H1 (cell line): ENCODE data around the gene SSMEM1. TPM values are rescaled to one million over a fixed set of nuclear protein-coding genes. Genes with fewer than 3 reads are reported as not detected.

Experiments
- CTCF ChIA-PET: fragments of 300-600 bp; sonication (Branson Sonifier 250); formaldehyde crosslinking; loops from one replicate; lab custom pipeline; 2021; ENCODE audit not compliant: partially characterized antibody; lab: Charles Lee
- POLR2A ChIA-PET: fragments of 300-600 bp; sonication (Branson Sonifier 250); formaldehyde crosslinking; loops from one replicate; lab custom pipeline; 2021; ENCODE audit warnings: inconsistent platforms; ENCODE audit not compliant: partially characterized antibody; lab: Charles Lee
- DNase-seq, 2 experiments: peaks; one replicate each; pipeline versions ENCODE4 v3.0.0 to v3.0.0-alpha.2; 2010 to 2022; ENCODE audit warnings: low spot score in 2 of 2, low read depth in 1 of 2, mixed read lengths in 1 of 2
- FAIRE-seq: peaks from 2 replicates; lab custom pipeline; 2011; peaks lifted over from hg19 to GRCh38; lab: Jason Lieb, UNC
- H2AFZ ChIP-seq: 2 replicates; pipeline ENCODE4 v1.8.1; 2012; ENCODE audit warnings: low read length, inconsistent platforms
- H2AK5ac ChIP-seq: 2 replicates; pipeline ENCODE4 v1.6.1; 2013; ENCODE audit warnings: low read depth, low read length
- H2BK120ac ChIP-seq: replicated peaks from 2 replicates; pipeline ENCODE3; 2013; ENCODE audit warnings: low read depth, low read length, inconsistent platforms
- H2BK12ac ChIP-seq: 2 replicates; pipeline ENCODE4 v1.6.1; 2013; ENCODE audit warnings: low read depth, low read length
- H2BK15ac ChIP-seq: 2 replicates; pipeline ENCODE4 v1.6.1; 2013; ENCODE audit warnings: low read length
- H2BK20ac ChIP-seq: 2 replicates; pipeline ENCODE4 v1.6.1; 2013; ENCODE audit warnings: low read length
- H2BK5ac ChIP-seq: 2 replicates; pipeline ENCODE4 v1.6.1; 2013; ENCODE audit warnings: low read depth, low read length
- H3K14ac ChIP-seq: 2 replicates; pipeline ENCODE4 v1.6.1; 2013; ENCODE audit warnings: inconsistent platforms; ENCODE audit not compliant: insufficient read length
- H3K18ac ChIP-seq: 2 replicates; pipeline ENCODE4 v1.6.1; 2013; ENCODE audit warnings: low read length; ENCODE audit errors: extremely low read depth
- H3K23ac ChIP-seq: 2 replicates; pipeline ENCODE4 v1.6.1; 2013; ENCODE audit warnings: inconsistent platforms; ENCODE audit not compliant: insufficient read length
- H3K23me2 ChIP-seq: 2 replicates; pipeline ENCODE4 v1.6.1; 2013; ENCODE audit warnings: low read depth, low read length
- H3K27ac ChIP-seq: 2 replicates; pipeline ENCODE4 v1.6.1; 2011; ENCODE audit warnings: low read depth, low read length, inconsistent platforms
- H3K27me3 ChIP-seq, 4 experiments: replicated peaks in 1 of 4; 1 replicate in 1 of 4; 2 replicates in 3 of 4; pipeline versions ENCODE4 v1.6.1 to v1.8.1; 2011 to 2013; ENCODE audit warnings: low read length in 3 of 4, mild to moderate bottlenecking in 3 of 4, inconsistent platforms in 2 of 4, mixed read lengths in 2 of 4, moderate library complexity in 1 of 4; ENCODE audit not compliant: control insufficient read depth in 3 of 4, insufficient read depth in 3 of 4; ENCODE audit errors: extremely low read depth in 1 of 4
- H3K36me3 ChIP-seq, 4 experiments: 2 replicates each; pipeline versions ENCODE4 v1.6.1 to v1.8.1; 2011 to 2013; ENCODE audit warnings: mild to moderate bottlenecking in 4 of 4, low read length in 3 of 4, moderate library complexity in 2 of 4, control low read depth in 1 of 4, inconsistent platforms in 1 of 4; ENCODE audit not compliant: insufficient read depth in 4 of 4, control insufficient read depth in 2 of 4
- H3K4ac ChIP-seq: replicated peaks from 2 replicates; pipeline ENCODE3; 2013; ENCODE audit warnings: low read length, low read depth, mixed read lengths, inconsistent platforms; ENCODE audit not compliant: insufficient read length
- H3K4me1 ChIP-seq, 4 experiments: replicated peaks in 1 of 4; 1 replicate in 1 of 4; 2 replicates in 3 of 4; pipeline versions ENCODE4 v1.6.1 to v1.8.1; 2011 to 2013; ENCODE audit warnings: low read length in 3 of 4, inconsistent platforms in 2 of 4, mixed read lengths in 1 of 4; ENCODE audit not compliant: insufficient read depth in 4 of 4, control insufficient read depth in 3 of 4
- H3K4me2 ChIP-seq, 2 experiments: 2 replicates each; pipeline versions ENCODE4 v1.6.1 to v1.8.1; 2011 to 2013; ENCODE audit warnings: low read depth in 2 of 2, low read length in 2 of 2, control low read depth in 1 of 2, inconsistent platforms in 1 of 2, mild to moderate bottlenecking in 1 of 2; ENCODE audit not compliant: insufficient read depth in 1 of 2
- H3K4me3 ChIP-seq, 4 experiments: fragments of 200-600, 300-600 bp in 1 of 4; sonication (generic), shearing (Covaris generic), sonication (Bioruptor Twin) in 1 of 4; 2 replicates each; pipeline versions ENCODE4 v1.5.1 to v1.8.1; 2011 to 2016; ENCODE audit warnings: low read length in 4 of 4, low read depth in 3 of 4, control low read depth in 2 of 4, inconsistent platforms in 2 of 4, mild to moderate bottlenecking in 2 of 4, mixed read lengths in 1 of 4, moderate library complexity in 1 of 4; ENCODE audit not compliant: insufficient read depth in 2 of 4; ENCODE audit errors: extremely low read depth in 1 of 4
- H3K56ac ChIP-seq: replicated peaks from 2 replicates; pipeline ENCODE3; 2013; ENCODE audit warnings: low read depth, mild to moderate bottlenecking, mixed read lengths, low read length, inconsistent platforms; ENCODE audit not compliant: insufficient read length
- H3K79me1 ChIP-seq: 2 replicates; pipeline ENCODE4 v1.6.1; 2013; ENCODE audit warnings: low read depth, low read length, control low read depth
- H3K79me2 ChIP-seq, 2 experiments: 2 replicates each; pipeline versions ENCODE4 v1.6.1 to v1.8.1; 2012 to 2013; ENCODE audit warnings: low read length in 2 of 2, mild to moderate bottlenecking in 2 of 2, inconsistent platforms in 1 of 2; ENCODE audit not compliant: insufficient read depth in 2 of 2, control insufficient read depth in 1 of 2
- H3K9ac ChIP-seq, 4 experiments: replicated peaks in 1 of 4; 1 replicate in 1 of 4; 2 replicates in 3 of 4; pipeline versions ENCODE4 v1.6.1 to v1.8.1; 2011 to 2013; ENCODE audit warnings: low read depth in 3 of 4, low read length in 3 of 4, control low read depth in 2 of 4, mild to moderate bottlenecking in 2 of 4, moderate library complexity in 2 of 4, inconsistent platforms in 1 of 4; ENCODE audit errors: extremely low read depth in 1 of 4
- H3K9me3 ChIP-seq, 2 experiments: 2 replicates each; pipeline versions ENCODE4 v1.6.1 to v1.8.1; 2012 to 2013; ENCODE audit warnings: mild to moderate bottlenecking in 2 of 2, moderate library complexity in 2 of 2, control low read depth in 1 of 2, inconsistent platforms in 1 of 2, low read depth in 1 of 2, low read length in 1 of 2, mixed read lengths in 1 of 2; ENCODE audit not compliant: insufficient read depth in 2 of 2
- H4K20me1 ChIP-seq, 2 experiments: replicated peaks in 1 of 2; 2 replicates each; pipeline versions ENCODE3 to v1.8.1; 2011 to 2013; ENCODE audit warnings: inconsistent platforms in 2 of 2, low read length in 2 of 2, mild to moderate bottlenecking in 1 of 2; ENCODE audit not compliant: insufficient read depth in 2 of 2, control insufficient read depth in 1 of 2
- H4K5ac ChIP-seq: 2 replicates; pipeline ENCODE4 v1.6.1; 2013; ENCODE audit warnings: low read length, low read depth, mixed read lengths, inconsistent platforms; ENCODE audit not compliant: insufficient read length
- H4K8ac ChIP-seq: 2 replicates; pipeline ENCODE4 v1.8.0; 2013; ENCODE audit warnings: mild to moderate bottlenecking, moderate library complexity, low read length, inconsistent platforms; ENCODE audit not compliant: insufficient read depth; ENCODE audit errors: extremely low read depth
- H4K91ac ChIP-seq: replicated peaks from 2 replicates; pipeline ENCODE3; 2013; ENCODE audit warnings: low read length, mixed read lengths, inconsistent platforms; ENCODE audit not compliant: insufficient read length
- BACH1 ChIP-seq: IDR thresholded peaks from 2 replicates; pipeline ENCODE4 v1.6.1; 2012; ENCODE audit warnings: low read length, improper control_type of control experiment
- CBX8 ChIP-seq: fragments of 300-800, 300-1000 bp; sonication (generic); IDR thresholded peaks from 2 replicates; pipeline ENCODE4 v1.7.1; 2016; ENCODE audit warnings: low read depth, low read length, borderline replicate concordance
- GTF2F1 ChIP-seq: IDR thresholded peaks from 2 replicates; pipeline ENCODE4 v1.6.1; 2012; ENCODE audit warnings: low read depth, low read length, improper control_type of control experiment, borderline replicate concordance
- HDAC6 ChIP-seq: IDR thresholded peaks from one replicate; pipeline ENCODE4 v1.7.1; 2012; ENCODE audit warnings: low read depth, mild to moderate bottlenecking, inconsistent platforms, low read length, moderate library complexity
- KDM1A ChIP-seq: fragments of 200-600, 300-600 bp; sonication (generic); IDR thresholded peaks from 2 replicates; pipeline ENCODE4 v1.7.1; 2016; ENCODE audit warnings: mild to moderate bottlenecking, low read length, borderline replicate concordance
- KDM5A ChIP-seq: fragments of 200-600 bp; IDR thresholded peaks from 2 replicates; pipeline ENCODE4 v1.7.1; 2012; ENCODE audit warnings: mild to moderate bottlenecking, low read length, inconsistent platforms, mixed read lengths
- POLR2A ChIP-seq, 2 experiments: IDR thresholded peaks; 1 replicate in 1 of 2; 2 replicates in 1 of 2; pipeline ENCODE4 v1.6.1; 2011; ENCODE audit warnings: low read depth in 2 of 2, low read length in 2 of 2, mild to moderate bottlenecking in 2 of 2; ENCODE audit errors: control extremely low read depth in 1 of 2
- SIX5 ChIP-seq: IDR thresholded peaks from 2 replicates; pipeline ENCODE4 v1.6.1; 2011; ENCODE audit warnings: mild to moderate bottlenecking, low read depth, low read length
- SP1 ChIP-seq: IDR thresholded peaks from 2 replicates; pipeline ENCODE4 v1.6.1; 2011; ENCODE audit warnings: low read depth, low read length
- SP2 ChIP-seq: IDR thresholded peaks from 2 replicates; pipeline ENCODE4 v1.6.1; 2012; ENCODE audit warnings: mild to moderate bottlenecking, low read length, inconsistent platforms
- SP4 ChIP-seq: IDR thresholded peaks from 2 replicates; pipeline ENCODE4 v1.6.1; 2012; ENCODE audit warnings: low read length, inconsistent platforms
- SUZ12 ChIP-seq: fragments of 200-600 bp; sonication (generic); IDR thresholded peaks from 2 replicates; pipeline ENCODE4 v1.6.1; 2012; ENCODE audit warnings: mild to moderate bottlenecking, inconsistent platforms, low read length, moderate library complexity, mixed read lengths
- TAF7 ChIP-seq: optimal IDR thresholded peaks from 2 replicates; pipeline ENCODE3; 2011; ENCODE audit warnings: low read depth, mild to moderate bottlenecking, inconsistent platforms, low read length, moderate library complexity, borderline replicate concordance
- USF2 ChIP-seq: IDR thresholded peaks from 2 replicates; pipeline ENCODE4 v1.6.1; 2011; ENCODE audit warnings: low read length, improper control_type of control experiment
- WGBS, 2 experiments: shearing (Covaris generic) in 1 of 2; methylation state at CpG; one replicate each; pipeline versions ENCODE4 v1.1.6 to v1.1.7; 2013 to 2015; ENCODE audit warnings: low lambda C conversion rate in 2 of 2, mixed read lengths in 2 of 2, inconsistent platforms in 1 of 2, low coverage in 1 of 2, missing lambda C conversion rate in 1 of 2; ENCODE audit not compliant: insufficient replicate concordance in 2 of 2, insufficient coverage in 1 of 2, insufficient read length in 1 of 2; ENCODE audit errors: extremely low coverage in 1 of 2, missing lambda C conversion rate in 1 of 2; 5-methylcytosine and 5-hydroxymethylcytosine counted together
- polyA plus RNA-seq, 7 experiments: library from polyadenylated mRNA; depleted of rRNA in 3 of 7; stranded (reverse) in 5 of 7; unstranded in 2 of 7; fragments of >200 nt in 5 of 7; fragments of 200-250 nt in 2 of 7; gene quantifications; 1 replicate in 5 of 7; 2 replicates in 1 of 7; 4 replicates in 1 of 7; pipeline versions ENCODE4 v1.2.1 to v1.2.3, GENCODE V29; 2011 to 2013; ENCODE audit warnings: missing spikeins in 2 of 7, mixed read lengths in 2 of 7
- total RNA-seq: library from RNA; stranded (reverse); fragmentation: NEBNext Ultra II Directional; extraction: Animal tissue kit (Norgen Biotek cat#: 25700); gene quantifications from 2 replicates; pipeline ENCODE4 v1.2.1, GENCODE V29; 2021

SSMEM1 gene
- total and polyA plus RNA-seq, 2 of the 8 experiments (the other 6 are each of a cell fraction or from before 2014, with no cell fraction given): not detected

DNA sequence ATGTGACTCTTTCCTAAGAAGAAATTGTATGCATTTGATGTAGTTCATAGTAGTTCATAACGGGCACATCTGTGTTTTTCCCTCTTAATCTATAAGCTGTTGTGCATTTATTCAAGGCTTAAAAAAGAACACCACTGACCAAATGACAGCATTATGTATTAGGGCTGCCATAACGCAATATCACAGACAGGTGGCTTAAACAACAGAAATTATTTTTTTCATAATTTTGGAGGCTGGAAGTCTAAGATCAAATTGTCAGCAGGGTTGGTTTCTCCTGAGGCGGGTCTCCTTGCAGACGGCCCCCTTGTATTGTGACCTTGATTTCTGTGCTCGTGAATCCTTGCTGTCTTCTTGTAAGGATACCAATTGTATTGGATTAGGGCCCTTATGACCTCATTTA lies 627 bp upstream of the SSMEM1 start:
- no peak overlapping the region for H3K23ac ChIP-seq
- no peaks in the 10 kb centered on the region for H4K20me1 ChIP-seq
- H3K9ac ChIP-seq: no peak overlapping the region
- H4K91ac ChIP-seq: no peak overlapping the region
- H3K4me1 ChIP-seq: no peaks in the 10 kb centered on the region
- H2BK12ac ChIP-seq: no peak overlapping the region
- no peak overlapping the region for H3K56ac ChIP-seq
- no peak overlapping the region for H4K5ac ChIP-seq
- CTCF ChIA-PET: interaction anchor here (1.2 kb wide), 1 partner anchor 10 kb away, joined by 3 read pairs; no protein-coding TSS in a partner anchor
- H3K79me1 ChIP-seq: peaks cover 2% of the 10 kb centered on the region; the same call in 1 of the 2 replicates
- H3K4ac ChIP-seq: no peak overlapping the region
- no peak for DNase-seq
- no peak overlapping the region for H3K4me2 ChIP-seq
- H2BK120ac ChIP-seq: no peak overlapping the region
- POLR2A ChIA-PET: no interaction called here
- WGBS, 2 experiments: 91% methylated on average over 5 of the region's 5 CpGs; no CpG with 5 or more reads in 1 of the 2 experiments
- no peak overlapping the region for H3K18ac ChIP-seq
- no peak overlapping the region for H2AFZ ChIP-seq
- no peaks in the 10 kb centered on the region for H3K23me2 ChIP-seq
- no peak overlapping the region for H2BK15ac ChIP-seq
- no peak overlapping the region for H3K4me3 ChIP-seq
- H3K27me3 ChIP-seq: no peaks in the 10 kb centered on the region
- no peak for FAIRE-seq
- no peak overlapping the region for H2AK5ac ChIP-seq
- no peak overlapping the region for H3K14ac ChIP-seq
- no peak overlapping the region for H4K8ac ChIP-seq
- no peak overlapping the region for H2BK20ac ChIP-seq
- peaks cover 0 to 7% of the 10 kb centered on the region in 2 experiments; a peak in 1 of 4 replicates for H3K79me2 ChIP-seq
- no peak overlapping the region for H2BK5ac ChIP-seq
- no peak overlapping the region for H3K27ac ChIP-seq
- no peaks in the 10 kb centered on the region for H3K9me3 ChIP-seq
- H3K36me3 ChIP-seq: peaks cover 2 to 15% (median 12%) of the 10 kb centered on the region in 4 experiments; a peak in 7 of 8 replicates
- TF ChIP-seq SP1 (no peak), SP2 (no peak), SUZ12 (no peak), KDM1A (no peak), POLR2A (IDR thresholded peaks at IDR 0.05; ENCODE audit: control extremely low read depth in 1 of 2, low read depth in 2 of 2, low read length in 2 of 2) (no peak), TAF7 (no peak), USF2 (no peak), CBX8 (no peak), HDAC6 (no peak), KDM5A (no peak), GTF2F1 (no peak), BACH1 (no peak), SP4 (no peak), SIX5 (no peak)
